Nephron progenitor cell (in vitro differentiated cells): Measurements from ENCODE around the gene PODXL.
A peak's percentile ranks its signal among the peaks of the same experiment; 100 is the strongest.

Experiments used
- DNase-seq: peaks from one replicate; pipeline ENCODE4 v3.0.0; 2021
- H3K27ac Mint-ChIP-seq: 2 replicates; pipeline ENCODE4 v1.8.0; 2021; ENCODE audit warnings: mild to moderate bottlenecking, moderate library complexity, mixed read lengths
- H3K27me3 Mint-ChIP-seq: 2 replicates; pipeline ENCODE4 v1.8.0; 2021; ENCODE audit warnings: mild to moderate bottlenecking, low read depth, mixed read lengths; ENCODE audit not compliant: poor library complexity
- H3K36me3 Mint-ChIP-seq: 2 replicates; pipeline ENCODE4 v1.8.0; 2021; ENCODE audit warnings: low read depth, mixed read lengths
- H3K4me1 Mint-ChIP-seq: 2 replicates; pipeline ENCODE4 v1.8.0; 2021; ENCODE audit warnings: mixed read lengths
- H3K4me3 Mint-ChIP-seq: 2 replicates; pipeline ENCODE4 v1.8.0; 2021; ENCODE audit warnings: mild to moderate bottlenecking, moderate library complexity, mixed read lengths
- H3K9me3 Mint-ChIP-seq: 2 replicates; pipeline ENCODE4 v1.8.0; 2021; ENCODE audit warnings: mild to moderate bottlenecking, moderate library complexity, mixed read lengths
- TF ChIP-seq, protein P1 (sequence below): fragments of 200-600 bp; sonication (generic); IDR thresholded peaks from 2 replicates; pipeline ENCODE4 v1.5.0; 2021; ENCODE audit warnings: antibody characterized with exemption

PODXL gene

DNA sequence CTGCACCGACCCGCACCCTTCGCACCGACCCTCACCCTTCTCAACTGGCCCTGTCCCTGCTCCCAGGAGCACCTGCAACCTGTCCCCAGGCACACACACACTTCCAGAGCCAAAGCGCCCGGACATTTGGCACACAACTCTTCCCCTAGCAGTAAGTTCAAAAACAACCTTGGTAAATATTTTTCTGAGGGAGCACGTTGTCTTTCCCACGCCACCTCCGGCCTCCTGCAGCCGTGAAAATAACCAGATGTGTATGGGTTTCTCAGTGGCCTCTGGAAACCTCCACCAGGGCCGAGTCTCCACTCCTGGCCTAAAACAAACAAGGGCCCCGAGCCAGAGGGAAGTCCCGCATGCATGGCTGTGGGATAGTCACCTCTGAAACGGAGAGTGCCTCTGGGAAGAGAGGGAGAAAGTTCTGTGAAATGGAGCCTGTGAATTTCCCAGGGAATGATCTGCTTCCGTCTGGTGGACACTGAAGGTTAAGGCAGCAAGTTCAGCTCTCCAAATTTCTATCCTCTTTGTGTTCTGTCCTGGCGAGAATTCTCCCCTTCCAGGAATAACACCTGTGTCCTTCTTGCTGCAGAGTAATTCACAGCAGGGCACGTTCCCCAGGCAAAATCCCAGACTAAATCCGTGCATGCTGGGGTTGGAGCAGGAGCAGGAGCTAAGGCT, 15.8 kb downstream of the PODXL start:
- H3K9me3 Mint-ChIP-seq = no peaks in the 10 kb centered on the region
- no peaks in the 10 kb centered on the region for H3K36me3 Mint-ChIP-seq
- TF ChIP-seq, protein P1, sequence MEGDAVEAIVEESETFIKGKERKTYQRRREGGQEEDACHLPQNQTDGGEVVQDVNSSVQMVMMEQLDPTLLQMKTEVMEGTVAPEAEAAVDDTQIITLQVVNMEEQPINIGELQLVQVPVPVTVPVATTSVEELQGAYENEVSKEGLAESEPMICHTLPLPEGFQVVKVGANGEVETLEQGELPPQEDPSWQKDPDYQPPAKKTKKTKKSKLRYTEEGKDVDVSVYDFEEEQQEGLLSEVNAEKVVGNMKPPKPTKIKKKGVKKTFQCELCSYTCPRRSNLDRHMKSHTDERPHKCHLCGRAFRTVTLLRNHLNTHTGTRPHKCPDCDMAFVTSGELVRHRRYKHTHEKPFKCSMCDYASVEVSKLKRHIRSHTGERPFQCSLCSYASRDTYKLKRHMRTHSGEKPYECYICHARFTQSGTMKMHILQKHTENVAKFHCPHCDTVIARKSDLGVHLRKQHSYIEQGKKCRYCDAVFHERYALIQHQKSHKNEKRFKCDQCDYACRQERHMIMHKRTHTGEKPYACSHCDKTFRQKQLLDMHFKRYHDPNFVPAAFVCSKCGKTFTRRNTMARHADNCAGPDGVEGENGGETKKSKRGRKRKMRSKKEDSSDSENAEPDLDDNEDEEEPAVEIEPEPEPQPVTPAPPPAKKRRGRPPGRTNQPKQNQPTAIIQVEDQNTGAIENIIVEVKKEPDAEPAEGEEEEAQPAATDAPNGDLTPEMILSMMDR = no peak
- H3K4me1 Mint-ChIP-seq = peaks cover 64% of the 10 kb centered on the region
- H3K4me3 Mint-ChIP-seq = no peak overlapping the region
- peaks cover 5% of the 10 kb centered on the region for H3K27me3 Mint-ChIP-seq
- peak overlapping the region; percentile 41 for H3K27ac Mint-ChIP-seq
- DNase-seq = no peak

DNA sequence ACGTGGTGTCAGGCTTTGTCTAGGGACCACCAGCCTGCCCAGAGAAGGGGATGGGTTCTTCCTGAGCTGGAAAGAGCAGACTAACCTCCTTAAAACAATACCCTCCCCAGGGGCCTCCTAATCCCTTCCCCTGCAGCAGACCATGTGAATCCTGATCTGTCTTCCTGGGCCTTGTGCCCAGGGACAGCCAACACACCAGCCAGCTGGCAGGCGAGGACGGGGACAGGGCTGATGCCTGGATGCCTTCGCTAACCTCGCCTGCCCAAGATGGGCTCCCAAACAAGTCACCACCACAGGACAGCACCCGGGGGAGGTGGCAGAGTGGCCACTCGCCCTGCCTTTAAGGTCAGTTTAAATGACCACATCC, 17.6 kb downstream of the PODXL start:
- peak overlapping the region; percentile 29 for H3K27ac Mint-ChIP-seq
- no peak for DNase-seq
- TF ChIP-seq, protein P1 = no peak
- H3K27me3 Mint-ChIP-seq = peaks cover 6% of the 10 kb centered on the region
- H3K4me3 Mint-ChIP-seq = no peak overlapping the region
- no peaks in the 10 kb centered on the region for H3K36me3 Mint-ChIP-seq
- peaks cover 48% of the 10 kb centered on the region for H3K4me1 Mint-ChIP-seq
- no peaks in the 10 kb centered on the region for H3K9me3 Mint-ChIP-seq

DNA sequence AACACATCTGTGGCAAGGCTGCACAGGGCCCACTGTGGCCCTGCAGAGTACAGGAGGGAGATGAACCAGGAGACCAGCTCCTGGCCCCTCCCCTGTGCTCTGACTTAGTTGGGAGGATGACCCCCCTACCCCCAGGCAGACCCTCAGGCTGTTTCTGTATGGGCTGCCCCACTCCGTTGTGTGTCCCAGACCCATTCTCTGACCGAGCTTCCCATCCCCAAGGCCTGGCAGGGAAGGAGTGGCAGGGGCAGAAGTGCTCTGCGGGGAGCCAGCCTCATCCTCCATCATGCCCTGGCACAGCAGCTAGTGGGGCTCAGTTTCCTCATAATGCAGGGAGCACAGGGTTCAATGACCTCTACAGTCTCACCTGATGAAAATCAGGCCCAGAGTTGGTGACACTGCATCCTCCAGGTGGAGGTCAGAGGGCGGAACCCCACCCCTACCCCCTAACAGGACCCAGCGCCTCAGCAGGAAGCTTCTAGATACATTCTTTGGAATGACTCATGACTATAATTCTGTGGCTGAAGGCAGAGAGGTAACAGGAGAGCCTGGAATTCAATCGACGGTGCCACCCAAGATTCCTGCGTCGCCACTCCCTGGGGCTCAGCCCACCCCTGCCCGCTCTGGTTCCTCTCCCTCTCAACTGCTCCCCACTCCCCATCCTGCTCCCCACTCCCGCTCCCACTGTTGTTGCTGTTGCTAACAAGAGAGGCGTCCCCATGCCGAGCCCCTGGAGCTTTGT, 18.2 kb downstream of the PODXL start:
- TF ChIP-seq, protein P1 = no peak
- Mint-ChIP-seq H3K36me3 (no peaks in the 10 kb centered on the region), H3K4me3 (no peak overlapping the region), H3K27ac (peak overlapping the region; percentile 68), H3K27me3 (peaks cover 8% of the 10 kb centered on the region), H3K4me1 (peaks cover 44% of the 10 kb centered on the region), H3K9me3 (no peaks in the 10 kb centered on the region)
- no peak for DNase-seq

DNA sequence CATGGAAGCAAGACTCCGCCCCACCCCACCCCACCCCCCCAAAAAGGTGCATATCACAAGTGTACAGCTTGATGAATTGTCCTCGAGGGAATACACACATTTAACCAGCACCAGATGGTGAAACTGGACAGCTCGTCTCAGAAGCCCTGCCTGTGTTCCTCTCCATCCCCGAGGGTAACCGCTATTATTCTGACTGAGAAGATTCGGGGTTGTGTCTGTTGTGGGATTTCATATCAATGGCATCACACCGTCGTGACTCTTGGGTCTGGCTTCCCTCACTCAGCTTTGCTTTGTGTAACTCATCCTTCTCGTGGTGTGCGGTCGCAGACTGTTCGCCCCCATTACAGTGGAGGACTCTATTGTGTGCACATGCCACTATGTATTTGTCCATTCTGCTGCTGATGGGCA, 18.9 kb downstream of the PODXL start:
- TF ChIP-seq, protein P1 = no peak
- H3K27ac Mint-ChIP-seq = peak overlapping the region; percentile 68
- H3K4me1 Mint-ChIP-seq = peaks cover 43% of the 10 kb centered on the region
- no peak for DNase-seq
- no peaks in the 10 kb centered on the region for H3K9me3 Mint-ChIP-seq
- peaks cover 8% of the 10 kb centered on the region for H3K27me3 Mint-ChIP-seq
- no peaks in the 10 kb centered on the region for H3K36me3 Mint-ChIP-seq
- H3K4me3 Mint-ChIP-seq = no peak overlapping the region

DNA sequence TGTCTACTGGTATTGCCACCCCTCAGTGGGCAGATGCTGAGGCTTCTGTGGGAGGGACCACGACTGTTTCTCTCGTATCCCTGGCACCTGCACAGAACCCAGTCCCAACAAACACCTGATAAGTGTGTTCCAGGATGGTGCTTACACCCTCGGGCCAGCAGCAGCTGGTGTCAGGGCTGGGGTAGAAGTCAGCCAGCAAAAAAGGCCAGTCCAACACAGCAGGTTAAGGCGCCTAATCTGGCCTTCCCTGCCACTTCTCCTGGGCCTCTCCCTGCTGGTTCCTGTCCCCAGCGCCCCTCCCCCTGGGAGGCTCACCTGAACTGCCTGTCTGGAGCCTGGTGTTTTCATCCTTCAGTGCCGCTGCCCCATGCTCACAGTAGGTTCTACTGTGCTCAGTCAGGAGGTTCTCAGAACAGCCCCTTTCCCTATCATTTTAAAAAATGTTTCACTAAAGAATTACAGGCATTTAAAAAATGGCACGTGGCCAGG, 20.0 kb downstream of the PODXL start:
- peaks cover 34% of the 10 kb centered on the region for H3K4me1 Mint-ChIP-seq
- H3K27ac Mint-ChIP-seq = no peak overlapping the region
- TF ChIP-seq, protein P1 = no peak
- H3K9me3 Mint-ChIP-seq = no peaks in the 10 kb centered on the region
- H3K36me3 Mint-ChIP-seq = no peaks in the 10 kb centered on the region
- DNase-seq = no peak
- peaks cover 8% of the 10 kb centered on the region for H3K27me3 Mint-ChIP-seq
- no peak overlapping the region for H3K4me3 Mint-ChIP-seq
